GM12874 (cell line): ENCODE results near the gene GASK1B.

Experiments
- CTCF ChIP-seq: IDR thresholded peaks from 2 replicates; pipeline ENCODE4 v1.5.1; 2011; ENCODE audit warnings: low read depth, mild to moderate bottlenecking, control low read depth, low read length, moderate library complexity; ENCODE audit not compliant: insufficient read depth

Gene GASK1B

GRCh38 chr4:158195297-158195696 is 22.5 kb upstream of the GASK1B start:
- no peak for TF ChIP-seq CTCF

- TF ChIP-seq CTCF = no peak
Measured at GRCh38 chr4:158193171-158193749, 20.4 kb upstream of the GASK1B start.

GRCh38 chr4:158192439-158193158 is 19.8 kb upstream of the GASK1B start:
- no peak for TF ChIP-seq CTCF

- TF ChIP-seq CTCF = no peak
Measured at GRCh38 chr4:158190718-158191117, 17.9 kb upstream of the GASK1B start.

GRCh38 chr4:158189422-158189821 is 16.6 kb upstream of the GASK1B start:
- TF ChIP-seq CTCF = no peak

GRCh38 chr4:158186815-158187214 is 14.0 kb upstream of the GASK1B start:
- TF ChIP-seq CTCF = no peak

- no peak for TF ChIP-seq CTCF
Measured at GRCh38 chr4:158182736-158183135, 9.9 kb upstream of the GASK1B start.
